Retina (tissue), 1 donor: ENCODE data around the gene PRRC2B.
A peak's percentile ranks its signal among the peaks of the same experiment; 100 is the strongest.
"Not testable (repeated sequence)": the region's sequence is repeated elsewhere in the genome, so short reads cannot be mapped to it uniquely, and the experiment has no call there.

ENCODE experiments used
- DNase-seq: peaks from one replicate; pipeline ENCODE4 v3.0.0-alpha.2; 2016

PRRC2B gene

GRCh38 chr9:131387394-131387793 lies 6.5 kb upstream of the PRRC2B start:
- DNase-seq: no peak

GRCh38 chr9:131391020-131391419 lies 2.9 kb upstream of the PRRC2B start:
- DNase-seq: peak; percentile 49

- DNase-seq: no peak
Measured at GRCh38 chr9:131391504-131391903, 2.4 kb upstream of the PRRC2B start.

- peak; percentile 78 for DNase-seq
Measured at GRCh38 chr9:131394464-131395156, 724 bp downstream of the PRRC2B start.

GRCh38 chr9:131395157-131396098 lies 1.5 kb downstream of the PRRC2B start:
- DNase-seq: peak; percentile 32

- DNase-seq: not testable (repeated sequence)
Measured at GRCh38 chr9:131396099-131396479, 2.2 kb downstream of the PRRC2B start.

- DNase-seq: no peak
Measured at GRCh38 chr9:131396626-131397025, 2.7 kb downstream of the PRRC2B start.

- DNase-seq: no peak
Measured at GRCh38 chr9:131397100-131397790, 3.4 kb downstream of the PRRC2B start.

GRCh38 chr9:131398204-131398603 lies 4.3 kb downstream of the PRRC2B start:
- DNase-seq: no peak

- DNase-seq: no peak
Measured at GRCh38 chr9:131399972-131400371, 6.1 kb downstream of the PRRC2B start.

GRCh38 chr9:131400627-131401026 lies 6.7 kb downstream of the PRRC2B start:
- DNase-seq: no peak

GRCh38 chr9:131402073-131402472 lies 8.2 kb downstream of the PRRC2B start:
- no peak for DNase-seq

GRCh38 chr9:131402738-131403492 lies 9.0 kb downstream of the PRRC2B start:
- DNase-seq: peak; percentile 65

- no peak for DNase-seq
Measured at GRCh38 chr9:131403493-131403773, 9.5 kb downstream of the PRRC2B start.

GRCh38 chr9:131404581-131404980 lies 10.7 kb downstream of the PRRC2B start:
- no peak for DNase-seq

- no peak for DNase-seq
Measured at GRCh38 chr9:131404987-131405386, 11.1 kb downstream of the PRRC2B start.

- DNase-seq: no peak
Measured at GRCh38 chr9:131405428-131405827, 11.5 kb downstream of the PRRC2B start.

- DNase-seq: no peak
Measured at GRCh38 chr9:131405858-131406537, 12.1 kb downstream of the PRRC2B start.

GRCh38 chr9:131406563-131407436 lies 12.9 kb downstream of the PRRC2B start:
- no peak for DNase-seq

GRCh38 chr9:131407717-131408195 lies 13.9 kb downstream of the PRRC2B start:
- DNase-seq: peak; percentile 62

- no peak for DNase-seq
Measured at GRCh38 chr9:131409458-131409992, 15.6 kb downstream of the PRRC2B start.
